Measurements from ENCODE around the gene ACOX2.

Gene ACOX2

GRCh38 chr3:58536501-58537411 is at the start of gene ACOX2:
ACOX2 (minus strand) TSS chr3:58537190; CDS start chr3:58535106, 2,084 bp downstream.
- no peak for TF ChIP-seq PATZ1 (CRISPR knock-in tag; IDR thresholded peaks at IDR 0.05; ENCODE audit: borderline replicate concordance)
- TF ChIP-seq TSHZ2 (CRISPR knock-in tag; IDR thresholded peaks at IDR 0.05), result no peak
- TF ChIP-seq PPARA (CRISPR knock-in tag; IDR thresholded peaks at IDR 0.05; ENCODE audit: borderline replicate concordance), result no peak
- no peak for TF ChIP-seq BACH2 (CRISPR knock-in tag; IDR thresholded peaks at IDR 0.05; ENCODE audit: borderline replicate concordance)
- TF ChIP-seq ZFP30 (CRISPR knock-in tag; IDR thresholded peaks at IDR 0.05), result no peak
- no peak for TF ChIP-seq ZFP3 (CRISPR knock-in tag; IDR thresholded peaks at IDR 0.05)
- TF ChIP-seq ESRRG (CRISPR knock-in tag; IDR thresholded peaks at IDR 0.05), result no peak
- no peak for TF ChIP-seq ZNF70 (CRISPR knock-in tag; IDR thresholded peaks at IDR 0.05)
- no peak for TF ChIP-seq ISL1 (CRISPR knock-in tag; IDR thresholded peaks at IDR 0.05)
- TF ChIP-seq CSDC2 (CRISPR knock-in tag; IDR thresholded peaks at IDR 0.05), result no peak
- no peak for TF ChIP-seq SNAI2 (CRISPR knock-in tag; IDR thresholded peaks at IDR 0.05)
- no peak for TF ChIP-seq RARB (CRISPR knock-in tag; IDR thresholded peaks at IDR 0.05)
- TF ChIP-seq GLIS3 (CRISPR knock-in tag; IDR thresholded peaks at IDR 0.05), result no peak
- no peak for TF ChIP-seq ZC3H10 (CRISPR knock-in tag; IDR thresholded peaks at IDR 0.05)
- TF ChIP-seq POU6F1 (CRISPR knock-in tag; IDR thresholded peaks at IDR 0.05; ENCODE audit: borderline replicate concordance, low read depth), result no peak
- TF ChIP-seq CSRNP3 (CRISPR knock-in tag; IDR thresholded peaks at IDR 0.05), result no peak
- peak; percentile 59; the same call in 2 of the 3 replicates for ATAC-seq

GRCh38 chr3:58585994-58586393 is 49.0 kb upstream of the ACOX2 start:
- ATAC-seq, result no peak
- no peak for TF ChIP-seq TOX (CRISPR knock-in tag; IDR thresholded peaks at IDR 0.05; ENCODE audit: borderline replicate concordance)
- TF ChIP-seq RARB (CRISPR knock-in tag; IDR thresholded peaks at IDR 0.05), result no peak
- TF ChIP-seq BACH2 (CRISPR knock-in tag; IDR thresholded peaks at IDR 0.05; ENCODE audit: borderline replicate concordance), result no peak
- TF ChIP-seq CREB5 (CRISPR knock-in tag; IDR thresholded peaks at IDR 0.05; ENCODE audit: low read depth), result no peak
- no peak for TF ChIP-seq CSDC2 (CRISPR knock-in tag; IDR thresholded peaks at IDR 0.05)
- no peak for TF ChIP-seq ZNF70 (CRISPR knock-in tag; IDR thresholded peaks at IDR 0.05)

GRCh38 chr3:58585005-58585786 is 48.2 kb upstream of the ACOX2 start:
- TF ChIP-seq BACH2 (CRISPR knock-in tag; IDR thresholded peaks at IDR 0.05; ENCODE audit: borderline replicate concordance) (no peak), GLIS3 (CRISPR knock-in tag; IDR thresholded peaks at IDR 0.05) (no peak), RARB (CRISPR knock-in tag; IDR thresholded peaks at IDR 0.05) (no peak), ZNF8 (CRISPR knock-in tag; IDR thresholded peaks at IDR 0.05) (no peak), ZNF565 (CRISPR knock-in tag; conservative IDR thresholded peaks at IDR 0.05; ENCODE audit: low read depth) (no peak), SNAI2 (CRISPR knock-in tag; IDR thresholded peaks at IDR 0.05) (no peak), CREB5 (CRISPR knock-in tag; IDR thresholded peaks at IDR 0.05; ENCODE audit: low read depth) (no peak), ZC3H10 (CRISPR knock-in tag; IDR thresholded peaks at IDR 0.05) (no peak), ESRRG (CRISPR knock-in tag; IDR thresholded peaks at IDR 0.05) (no peak), CSDC2 (CRISPR knock-in tag; IDR thresholded peaks at IDR 0.05) (no peak), ARNTL (CRISPR knock-in tag; IDR thresholded peaks at IDR 0.05; ENCODE audit: borderline replicate concordance, low read depth) (no peak), CSRNP3 (CRISPR knock-in tag; IDR thresholded peaks at IDR 0.05) (no peak)
- ATAC-seq, result peak; percentile 99

Measured in SK-N-SH treated with all-trans-retinoic acid at 6 μM for 48 hours (cell line).